IMR-90 (cell line): Measurements from ENCODE around the gene BMP7. TPM values are rescaled to one million over a fixed set of nuclear protein-coding genes. Genes with fewer than 3 reads are reported as not detected.

Experiments used
- ATAC-seq: fragments of 200-7000 bp; cut with Tn5 transposase; 2 replicates; pipeline ENCODE4 v1.9.1; 2020; ENCODE audit warnings: low read depth, mild to moderate bottlenecking, moderate library complexity
- BruUV-seq: library from RNA; stranded (reverse); fragments of 400-500 nt; replicated peaks from 2 replicates; lab custom pipeline; 2021; lab: Mats Ljungman, UMichigan
- CTCF ChIA-PET: fragments of 300-600 bp; formaldehyde crosslinking; extraction: SDS; loops from one replicate; lab custom pipeline; 2021; ENCODE audit warnings: antibody characterized with exemption; lab: Yijun Ruan, JAX
- POLR2A ChIA-PET: fragments of 300-600 bp; sonication (Branson Sonifier 250); formaldehyde crosslinking; loops from one replicate; lab custom pipeline; 2022; ENCODE audit warnings: antibody characterized with exemption; ENCODE audit not compliant: unreplicated experiment; lab: Charles Lee
- DNase-seq: peaks from one replicate; pipeline ENCODE4 v3.0.0; 2013
- H2AFZ ChIP-seq: replicated peaks from 2 replicates; pipeline ENCODE3; 2013; ENCODE audit warnings: low read length, mild to moderate bottlenecking; ENCODE audit not compliant: poor library complexity
- H2AK5ac ChIP-seq: 2 replicates; pipeline ENCODE4 v1.6.1; 2013; ENCODE audit warnings: low read depth, low read length, inconsistent platforms
- H2AK9ac ChIP-seq: replicated peaks from 2 replicates; pipeline ENCODE3; 2013; ENCODE audit warnings: mild to moderate bottlenecking, low read depth, low read length, moderate library complexity; ENCODE audit not compliant: poor library complexity
- H2BK120ac ChIP-seq: 2 replicates; pipeline ENCODE4 v1.6.1; 2013; ENCODE audit warnings: low read depth, low read length, inconsistent platforms
- H2BK15ac ChIP-seq: 3 replicates; pipeline ENCODE4 v1.6.1; 2013; ENCODE audit warnings: low read depth, low read length, inconsistent platforms
- H2BK20ac ChIP-seq: 2 replicates; pipeline ENCODE4 v1.6.1; 2013; ENCODE audit warnings: low read depth, mild to moderate bottlenecking, inconsistent platforms, low read length, moderate library complexity
- H2BK5ac ChIP-seq: 2 replicates; pipeline ENCODE4 v1.6.1; 2013; ENCODE audit warnings: mild to moderate bottlenecking, low read depth, low read length, inconsistent platforms; ENCODE audit not compliant: poor library complexity, severe bottlenecking
- H3K14ac ChIP-seq: replicated peaks from 2 replicates; pipeline ENCODE4 v1.6.1; 2013; ENCODE audit warnings: low read depth, low read length, inconsistent platforms
- H3K18ac ChIP-seq: 2 replicates; pipeline ENCODE4 v1.6.1; 2013; ENCODE audit warnings: low read depth, low read length, control low read depth
- H3K23ac ChIP-seq: 2 replicates; pipeline ENCODE4 v1.6.1; 2013; ENCODE audit warnings: low read depth, low read length, inconsistent platforms
- H3K27ac ChIP-seq: 2 replicates; pipeline ENCODE4 v1.5.1; 2013; ENCODE audit warnings: mild to moderate bottlenecking, control low read depth, low read length; ENCODE audit not compliant: insufficient read depth
- H3K27me3 ChIP-seq: 2 replicates; pipeline ENCODE4 v1.6.1; 2013; ENCODE audit warnings: low read length; ENCODE audit not compliant: control insufficient read depth, insufficient read depth
- H3K36me3 ChIP-seq: 2 replicates; pipeline ENCODE4 v1.6.1; 2013; ENCODE audit warnings: low read length, mixed read lengths; ENCODE audit not compliant: control insufficient read depth, insufficient read depth
- H3K4ac ChIP-seq: 2 replicates; pipeline ENCODE4 v1.6.1; 2013; ENCODE audit warnings: low read depth, low read length, inconsistent platforms
- H3K4me1 ChIP-seq: 2 replicates; pipeline ENCODE4 v1.6.1; 2013; ENCODE audit warnings: low read length, mixed read lengths; ENCODE audit not compliant: control insufficient read depth, insufficient read depth
- H3K4me2 ChIP-seq: 2 replicates; pipeline ENCODE4 v1.6.1; 2013; ENCODE audit warnings: low read depth, mild to moderate bottlenecking, control low read depth, low read length, moderate library complexity
- H3K4me3 ChIP-seq: 2 replicates; pipeline ENCODE4 v1.5.1; 2013; ENCODE audit warnings: low read depth, mild to moderate bottlenecking, control low read depth, low read length, moderate library complexity; ENCODE audit not compliant: insufficient read depth
- H3K56ac ChIP-seq: 2 replicates; pipeline ENCODE4 v1.6.1; 2013; ENCODE audit warnings: low read length, inconsistent platforms; ENCODE audit not compliant: insufficient read depth; ENCODE audit errors: extremely low read depth
- H3K79me1 ChIP-seq, 2 experiments: 2 replicates each; pipeline ENCODE4 v1.6.1; 2013; ENCODE audit warnings: low read length in 2 of 2, inconsistent platforms in 1 of 2, low read depth in 1 of 2
- H3K9ac ChIP-seq: 2 replicates; pipeline ENCODE4 v1.6.1; 2013; ENCODE audit warnings: low read depth, low read length, control low read depth
- H3K9me1 ChIP-seq: 2 replicates; pipeline ENCODE4 v1.6.1; 2013; ENCODE audit warnings: low read length, inconsistent platforms; ENCODE audit not compliant: insufficient read depth
- H3K9me3 ChIP-seq: 2 replicates; pipeline ENCODE4 v1.6.1; 2013; ENCODE audit warnings: low read length; ENCODE audit not compliant: control insufficient read depth, insufficient read depth
- H4K20me1 ChIP-seq: 2 replicates; pipeline ENCODE4 v1.6.1; 2013; ENCODE audit warnings: low read length, inconsistent platforms; ENCODE audit not compliant: insufficient read depth
- H4K5ac ChIP-seq: 2 replicates; pipeline ENCODE4 v1.6.1; 2013; ENCODE audit warnings: mild to moderate bottlenecking, low read depth, low read length, control low read depth
- H4K8ac ChIP-seq, 2 experiments: 2 replicates each; pipeline ENCODE4 v1.6.1; 2013; ENCODE audit warnings: low read depth in 2 of 2, low read length in 2 of 2, control low read depth in 1 of 2, inconsistent platforms in 1 of 2
- H4K91ac ChIP-seq: 2 replicates; pipeline ENCODE4 v1.6.1; 2013; ENCODE audit warnings: low read depth, low read length, inconsistent platforms; ENCODE audit not compliant: insufficient read depth
- BHLHE40 ChIP-seq: fragments of 150-350 bp; IDR thresholded peaks from 2 replicates; pipeline ENCODE4 v1.6.1; 2016; ENCODE audit warnings: mild to moderate bottlenecking, low read depth, low read length
- CEBPB ChIP-seq: IDR thresholded peaks from 2 replicates; pipeline ENCODE4 v1.6.1; 2012; ENCODE audit warnings: low read depth, low read length, improper control_type of control experiment
- CHD1 ChIP-seq: IDR thresholded peaks from 2 replicates; pipeline ENCODE4 v1.6.1; 2012; ENCODE audit warnings: low read depth, low read length, improper control_type of control experiment
- MAFK ChIP-seq: IDR thresholded peaks from 2 replicates; pipeline ENCODE4 v1.6.1; 2012; ENCODE audit warnings: low read depth, low read length, improper control_type of control experiment
- RFX5 ChIP-seq: IDR thresholded peaks from 2 replicates; pipeline ENCODE4 v1.8.0; 2012; ENCODE audit warnings: low read depth, mild to moderate bottlenecking, low read length, moderate library complexity
- SMC3 ChIP-seq: fragments of 150-350 bp; IDR thresholded peaks from 2 replicates; pipeline ENCODE4 v1.6.1; 2016; ENCODE audit warnings: low read depth, mild to moderate bottlenecking, antibody characterized with exemption, low read length, moderate library complexity
- WGBS, 2 experiments: methylation state at CpG; one replicate each; pipeline versions ENCODE4 v1.1.5 to v1.1.7; 2013; ENCODE audit warnings: missing lambda C conversion rate in 2 of 2; ENCODE audit not compliant: insufficient read length in 1 of 2; ENCODE audit errors: extremely low coverage in 2 of 2; 5-methylcytosine and 5-hydroxymethylcytosine counted together
- dilution Hi-C: fragments of 300-500 bp; cut with HindIII; formaldehyde crosslinking; loops from one replicate; pipeline ENCODE4 v1.14.3; 2018; ENCODE audit warnings: low sequenced_read_pairs; ENCODE audit not compliant: unreplicated experiment
- in situ Hi-C: fragments of 300-500 bp; cut with MboI; formaldehyde crosslinking; loops from 3 replicates; pipeline ENCODE4 v1.14.3; 2019; ENCODE audit warnings: low sequenced_read_pairs, inconsistent platforms, mixed read lengths
- intact Hi-C: fragments of 100-400 bp; cut with micrococcal nuclease; formaldehyde crosslinking; loops from 2 replicates; pipeline ENCODE4 v1.10.0; 2022
- polyA plus RNA-seq, 3 experiments: library from polyadenylated mRNA; depleted of rRNA; stranded (reverse); fragments of >200 nt; gene quantifications; 2 replicates each; pipeline ENCODE4 v1.2.3, GENCODE V29; 2012; ENCODE audit warnings: low replicate concordance in 1 of 3
- total RNA-seq: library from RNA; depleted of rRNA; stranded (reverse); fragments of >200 nt; gene quantifications from 2 replicates; pipeline ENCODE4 v1.2.3, GENCODE V29; 2012
- TF ChIP-seq, protein P1 (sequence below): conservative IDR thresholded peaks from 2 replicates; pipeline ENCODE4 v1.5.1; 2012; ENCODE audit warnings: mild to moderate bottlenecking, low read depth, low read length, improper control_type of control experiment
- TF ChIP-seq, protein P2 (sequence below): fragments of 150-350 bp; IDR thresholded peaks from 2 replicates; pipeline ENCODE4 v1.6.1; 2017; ENCODE audit warnings: mild to moderate bottlenecking, antibody characterized with exemption, low read length, low read depth
- TF ChIP-seq, protein P3 (sequence below): fragments of 150-350 bp; IDR thresholded peaks from 2 replicates; pipeline ENCODE4 v1.6.1; 2016; ENCODE audit warnings: low read depth, mild to moderate bottlenecking, low read length, moderate library complexity, borderline replicate concordance

BMP7 gene
- total and polyA plus RNA-seq, 2 of the 4 experiments (the other 2 are of a cell fraction), result not detected

DNA sequence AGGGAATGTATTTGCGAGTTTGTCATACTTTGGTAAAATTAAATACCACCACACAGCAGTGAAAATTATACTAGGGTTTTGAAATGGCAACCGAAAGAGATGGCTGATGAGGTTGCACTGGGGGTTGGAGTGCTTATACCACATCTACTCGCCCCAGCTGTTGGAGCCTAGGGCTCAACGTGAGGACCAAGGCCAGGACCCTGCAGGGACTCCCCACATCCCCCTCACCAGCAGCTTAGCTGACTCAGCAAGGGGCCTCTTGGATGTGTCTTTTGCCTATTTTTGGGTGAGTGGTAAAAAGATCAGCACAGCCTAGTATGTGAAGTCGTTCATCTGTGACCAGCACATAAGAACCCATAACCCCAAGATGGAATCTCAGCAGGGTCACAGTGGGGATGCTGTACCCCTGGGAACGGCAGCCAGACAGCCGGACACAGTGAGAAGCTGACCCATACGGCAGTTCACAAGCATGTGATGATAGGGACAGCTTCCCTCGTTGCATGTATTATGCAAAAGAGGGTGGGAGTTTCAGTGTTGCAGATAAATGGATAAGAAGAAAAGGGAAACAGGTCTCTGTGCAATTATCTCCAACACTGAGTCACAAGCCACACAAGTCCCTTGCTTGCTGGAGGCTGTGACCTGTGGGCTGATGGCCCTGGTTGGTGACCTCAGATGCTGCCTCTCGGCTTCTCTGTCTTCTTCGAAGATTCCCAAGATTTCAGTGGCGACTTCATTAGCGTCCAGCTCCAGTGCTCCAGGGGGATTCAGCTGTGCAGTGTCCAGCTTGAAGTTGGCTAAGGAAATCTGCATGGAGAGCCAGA is 42.2 kb upstream of the BMP7 start (continued):
- TF ChIP-seq, protein P1, sequence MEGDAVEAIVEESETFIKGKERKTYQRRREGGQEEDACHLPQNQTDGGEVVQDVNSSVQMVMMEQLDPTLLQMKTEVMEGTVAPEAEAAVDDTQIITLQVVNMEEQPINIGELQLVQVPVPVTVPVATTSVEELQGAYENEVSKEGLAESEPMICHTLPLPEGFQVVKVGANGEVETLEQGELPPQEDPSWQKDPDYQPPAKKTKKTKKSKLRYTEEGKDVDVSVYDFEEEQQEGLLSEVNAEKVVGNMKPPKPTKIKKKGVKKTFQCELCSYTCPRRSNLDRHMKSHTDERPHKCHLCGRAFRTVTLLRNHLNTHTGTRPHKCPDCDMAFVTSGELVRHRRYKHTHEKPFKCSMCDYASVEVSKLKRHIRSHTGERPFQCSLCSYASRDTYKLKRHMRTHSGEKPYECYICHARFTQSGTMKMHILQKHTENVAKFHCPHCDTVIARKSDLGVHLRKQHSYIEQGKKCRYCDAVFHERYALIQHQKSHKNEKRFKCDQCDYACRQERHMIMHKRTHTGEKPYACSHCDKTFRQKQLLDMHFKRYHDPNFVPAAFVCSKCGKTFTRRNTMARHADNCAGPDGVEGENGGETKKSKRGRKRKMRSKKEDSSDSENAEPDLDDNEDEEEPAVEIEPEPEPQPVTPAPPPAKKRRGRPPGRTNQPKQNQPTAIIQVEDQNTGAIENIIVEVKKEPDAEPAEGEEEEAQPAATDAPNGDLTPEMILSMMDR, result no peak

DNA sequence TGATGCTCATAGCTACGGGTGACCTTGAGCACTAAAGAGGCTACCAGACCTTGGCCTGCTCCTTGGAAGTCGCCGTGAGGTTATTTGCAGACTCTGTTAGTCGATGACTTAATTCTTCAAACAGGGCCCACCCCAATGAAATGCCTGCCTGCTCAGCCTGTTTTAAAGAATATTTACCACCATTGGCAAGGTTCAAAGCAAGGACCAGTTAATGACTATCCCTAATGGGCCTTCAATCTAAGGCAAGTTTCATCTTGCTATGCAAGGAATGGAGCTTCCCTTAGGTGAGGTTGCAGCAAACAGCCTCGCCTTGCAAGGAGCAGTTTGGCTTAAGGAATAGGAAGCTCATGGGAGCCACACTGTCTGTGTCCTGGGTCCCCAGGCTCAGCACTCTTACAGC is 40.3 kb upstream of the BMP7 start:
- Histone ChIP-seq H3K9me1 (no peaks in the 10 kb centered on the region), H3K23ac (no peak overlapping the region), H2BK15ac (no peak overlapping the region), H3K9me3 (no peaks in the 10 kb centered on the region), H2BK120ac (no peak overlapping the region), H2AFZ (no peak overlapping the region), H4K91ac (no peak overlapping the region), H3K4me3 (no peak overlapping the region), H3K36me3 (no peaks in the 10 kb centered on the region), H3K4me1 (no peaks in the 10 kb centered on the region), H3K18ac (no peak overlapping the region), H4K20me1 (no peaks in the 10 kb centered on the region), H3K27me3 (peaks cover 2% of the 10 kb centered on the region; the same call in 1 of the 2 replicates), H2AK9ac (no peak overlapping the region), H3K4ac (no peak overlapping the region), H2BK20ac (no peak overlapping the region), H2AK5ac (no peak overlapping the region), H3K56ac (no peak overlapping the region), H3K9ac (no peak overlapping the region), H3K4me2 (no peak overlapping the region), H2BK5ac (no peak overlapping the region), H4K5ac (no peak overlapping the region), H3K79me1 (no peaks in the 10 kb centered on the region), H4K8ac (no peak overlapping the region), H3K27ac (no peak overlapping the region), H3K14ac (no peak overlapping the region)
- dilution Hi-C loops (no loop called here), intact Hi-C loops (no loop called here), in situ Hi-C loops (no loop called here)
- BruUV-seq, result no TSS peak
- CTCF ChIA-PET, result no interaction called here
- ATAC-seq, result no peak
- TF ChIP-seq CEBPB (no peak), CHD1 (no peak), SMC3 (no peak), MAFK (no peak), RFX5 (no peak), BHLHE40 (no peak)
- TF ChIP-seq, protein P2, sequence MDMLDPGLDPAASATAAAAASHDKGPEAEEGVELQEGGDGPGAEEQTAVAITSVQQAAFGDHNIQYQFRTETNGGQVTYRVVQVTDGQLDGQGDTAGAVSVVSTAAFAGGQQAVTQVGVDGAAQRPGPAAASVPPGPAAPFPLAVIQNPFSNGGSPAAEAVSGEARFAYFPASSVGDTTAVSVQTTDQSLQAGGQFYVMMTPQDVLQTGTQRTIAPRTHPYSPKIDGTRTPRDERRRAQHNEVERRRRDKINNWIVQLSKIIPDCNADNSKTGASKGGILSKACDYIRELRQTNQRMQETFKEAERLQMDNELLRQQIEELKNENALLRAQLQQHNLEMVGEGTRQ, result no peak
- TF ChIP-seq, protein P3, sequence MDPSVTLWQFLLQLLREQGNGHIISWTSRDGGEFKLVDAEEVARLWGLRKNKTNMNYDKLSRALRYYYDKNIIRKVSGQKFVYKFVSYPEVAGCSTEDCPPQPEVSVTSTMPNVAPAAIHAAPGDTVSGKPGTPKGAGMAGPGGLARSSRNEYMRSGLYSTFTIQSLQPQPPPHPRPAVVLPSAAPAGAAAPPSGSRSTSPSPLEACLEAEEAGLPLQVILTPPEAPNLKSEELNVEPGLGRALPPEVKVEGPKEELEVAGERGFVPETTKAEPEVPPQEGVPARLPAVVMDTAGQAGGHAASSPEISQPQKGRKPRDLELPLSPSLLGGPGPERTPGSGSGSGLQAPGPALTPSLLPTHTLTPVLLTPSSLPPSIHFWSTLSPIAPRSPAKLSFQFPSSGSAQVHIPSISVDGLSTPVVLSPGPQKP, result no peak
- TF ChIP-seq, protein P1, result no peak
- no peak for DNase-seq
- POLR2A ChIA-PET, result no interaction called here
- WGBS, 2 experiments, result 29% methylated on average over 2 of the region's 5 CpGs; no CpG with 5 or more reads in 1 of the 2 experiments
